ENCODE results near the gene PDE4A. TPM values are rescaled to one million over a fixed set of nuclear protein-coding genes. Genes with fewer than 3 reads are reported as not detected.

The PDE4A gene
- total and polyA plus RNA-seq, 2 of the 13 experiments (the other 11 are each of a cell fraction or from before 2014, with no cell fraction given) = 1.1 to 4.1 TPM

DNA sequence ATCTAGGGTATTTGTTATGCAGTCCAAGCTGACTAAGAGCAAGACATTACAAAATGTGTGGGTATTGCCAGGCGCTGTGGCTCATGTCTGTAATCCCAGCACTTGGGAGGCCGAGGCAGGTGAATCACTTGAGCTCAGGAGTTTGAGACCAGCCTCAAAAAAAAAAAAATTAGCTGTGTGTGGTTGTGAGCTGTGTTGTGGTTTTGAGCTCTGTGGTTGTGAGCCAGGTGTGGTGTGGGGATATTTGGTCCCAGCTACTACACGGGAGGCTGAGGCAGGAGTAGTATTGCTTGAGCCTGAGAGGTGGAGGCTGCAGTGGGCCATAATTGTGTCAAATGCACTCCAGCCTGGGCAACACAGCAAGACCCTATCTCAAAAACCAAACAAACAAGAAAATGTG, 88.4 kb downstream of the PDE4A start:
- Histone ChIP-seq H3K27me3 (ENCODE audit: control insufficient read depth in 1 of 2, insufficient read depth in 2 of 2, low read length in 2 of 2) (peaks cover 0 to 9% of the 10 kb centered on the region in 2 experiments; a peak in 3 of 5 replicates), H3K9me3 (ENCODE audit: low read length) (no peaks in the 10 kb centered on the region), H4K20me1 (ENCODE audit: insufficient read depth, low read length) (no peaks in the 10 kb centered on the region), H3K79me2 (ENCODE audit: insufficient read depth, low read length) (no peaks in the 10 kb centered on the region), H3K9ac (ENCODE audit: insufficient read depth, low read depth, low read length) (no peak overlapping the region), H3K4me2 (ENCODE audit: low read depth, low read length) (no peak overlapping the region), H2AFZ (ENCODE audit: low read length) (no peak overlapping the region), H3K27ac (ENCODE audit: extremely low read length, insufficient read depth, low read length) (no peak overlapping the region), H3K4me1 (ENCODE audit: insufficient read depth, low read length) (peaks cover 48% of the 10 kb centered on the region), H3K36me3 (replicated peaks in 1 of 2; ENCODE audit: control insufficient read depth in 1 of 2, insufficient read depth in 2 of 2, low read length in 2 of 2) (no peaks in the 10 kb centered on the region), H3K4me3 (replicated peaks in 1 of 3; ENCODE audit: insufficient read depth in 1 of 3, low read depth in 2 of 3, low read length in 3 of 3) (no peak overlapping the region)
- CTCF ChIA-PET (ENCODE audit: low intra/inter-chr PET ratio, low total read pairs) = no interaction called here
- POLR2A ChIA-PET = interaction anchor here (1.0 kb wide), 1 partner anchor 24 kb away, joined by 3 read pairs; no protein-coding TSS in a partner anchor
- FAIRE-seq (no peak), ATAC-seq (no peak), DNase-seq (ENCODE audit: low spot score) (no peak)
- 26% methylated on average over 3 of the region's 3 CpGs for WGBS (ENCODE audit: low lambda C conversion rate)
- BruUV-seq (replicated peaks) = no TSS peak
- in situ Hi-C loops (cut with HindIII; ENCODE audit: extremely low pct_ligation_motif_present, low pct_unique_long_range_greater_than_20kb) = no loop called here
- intact Hi-C loops (cut with micrococcal nuclease; ENCODE audit: unreplicated experiment) = no loop called here
- TF ChIP-seq TBX2 (CRISPR knock-in tag; IDR thresholded peaks at IDR 0.05; ENCODE audit: borderline replicate concordance) (no peak), RBAK (CRISPR knock-in tag; IDR thresholded peaks at IDR 0.05) (peak; percentile 24; the same call in 1 of the 2 replicates), ZNF121 (CRISPR knock-in tag; IDR thresholded peaks at IDR 0.05) (peak; percentile 78), ZNF207 (IDR thresholded peaks at IDR 0.05; ENCODE audit: borderline replicate concordance) (no peak)

GRCh38 chr19:10510301-10510802, 90.0 kb downstream of the PDE4A start:
- Histone ChIP-seq H3K4me3 (replicated peaks in 1 of 3; ENCODE audit: insufficient read depth in 1 of 3, low read depth in 2 of 3, low read length in 3 of 3) (peak overlapping the region in 2 of 3 experiments; percentile 41 to 56; a peak in 3 of 6 replicates), H3K36me3 (replicated peaks in 1 of 2; ENCODE audit: control insufficient read depth in 1 of 2, insufficient read depth in 2 of 2, low read length in 2 of 2) (no peaks in the 10 kb centered on the region), H3K9ac (ENCODE audit: insufficient read depth, low read depth, low read length) (0 out of 2 replicates have a peak overlapping the region, but pooled peaks have one; percentile 9), H3K4me1 (ENCODE audit: insufficient read depth, low read length) (peaks cover 49% of the 10 kb centered on the region), H4K20me1 (ENCODE audit: insufficient read depth, low read length) (no peaks in the 10 kb centered on the region), H3K9me3 (ENCODE audit: low read length) (no peaks in the 10 kb centered on the region), H3K27me3 (ENCODE audit: control insufficient read depth in 1 of 2, insufficient read depth in 2 of 2, low read length in 2 of 2) (peaks cover 6 to 26% of the 10 kb centered on the region in 2 experiments; a peak in 3 of 5 replicates), H3K4me2 (ENCODE audit: low read depth, low read length) (peak overlapping the region; percentile 59), H2AFZ (ENCODE audit: low read length) (no peak overlapping the region), H3K27ac (ENCODE audit: extremely low read length, insufficient read depth, low read length) (no peak overlapping the region), H3K79me2 (ENCODE audit: insufficient read depth, low read length) (no peaks in the 10 kb centered on the region)
- in situ Hi-C loops (cut with HindIII; ENCODE audit: extremely low pct_ligation_motif_present, low pct_unique_long_range_greater_than_20kb) = no loop called here
- FAIRE-seq (no peak), DNase-seq (ENCODE audit: low spot score) (peak; percentile 25), ATAC-seq (peak; percentile 51)
- POLR2A ChIA-PET = interaction anchor here (0.7 kb wide), 1 partner anchor 189 kb away, joined by 3 read pairs; no protein-coding TSS in a partner anchor
- no TSS peak for BruUV-seq (replicated peaks)
- intact Hi-C loops (cut with micrococcal nuclease; ENCODE audit: unreplicated experiment) = no loop called here
- CTCF ChIA-PET (ENCODE audit: low intra/inter-chr PET ratio, low total read pairs) = interaction anchor here (1.3 to 1.7 kb wide), 2 partner anchors 71 to 189 kb away, joined by 3 read pairs; no protein-coding TSS in a partner anchor
- 0% methylated on average over 2 of the region's 15 CpGs for WGBS (ENCODE audit: low lambda C conversion rate)
- no peak for TF ChIP-seq SOX5 (CRISPR knock-in tag; IDR thresholded peaks at IDR 0.05; ENCODE audit: borderline replicate concordance)
- no peak for TF ChIP-seq MZF1 (CRISPR knock-in tag; IDR thresholded peaks at IDR 0.05; ENCODE audit: borderline replicate concordance)
- TF ChIP-seq ZNF367 (CRISPR knock-in tag; IDR thresholded peaks at IDR 0.05; ENCODE audit: borderline replicate concordance) = no peak
- 0 out of 2 replicates have a peak, but pooled peaks have one; percentile 31 for TF ChIP-seq ESRRA (CRISPR knock-in tag; IDR thresholded peaks at IDR 0.05; ENCODE audit: low read depth)
- TF ChIP-seq RARA (CRISPR knock-in tag; IDR thresholded peaks at IDR 0.05) = peak; percentile 55
- TF ChIP-seq MYNN (CRISPR knock-in tag; IDR thresholded peaks at IDR 0.05; ENCODE audit: low read depth) = no peak
- peak; percentile 38 for TF ChIP-seq RBM39 (IDR thresholded peaks at IDR 0.05; ENCODE audit: low read depth, low read length, poor library complexity, severe bottlenecking)
- TF ChIP-seq, protein P1, sequence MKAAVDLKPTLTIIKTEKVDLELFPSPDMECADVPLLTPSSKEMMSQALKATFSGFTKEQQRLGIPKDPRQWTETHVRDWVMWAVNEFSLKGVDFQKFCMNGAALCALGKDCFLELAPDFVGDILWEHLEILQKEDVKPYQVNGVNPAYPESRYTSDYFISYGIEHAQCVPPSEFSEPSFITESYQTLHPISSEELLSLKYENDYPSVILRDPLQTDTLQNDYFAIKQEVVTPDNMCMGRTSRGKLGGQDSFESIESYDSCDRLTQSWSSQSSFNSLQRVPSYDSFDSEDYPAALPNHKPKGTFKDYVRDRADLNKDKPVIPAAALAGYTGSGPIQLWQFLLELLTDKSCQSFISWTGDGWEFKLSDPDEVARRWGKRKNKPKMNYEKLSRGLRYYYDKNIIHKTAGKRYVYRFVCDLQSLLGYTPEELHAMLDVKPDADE (CRISPR knock-in tag; IDR thresholded peaks at IDR 0.05) = no peak
- no peak for TF ChIP-seq TGIF2 (CRISPR knock-in tag; IDR thresholded peaks at IDR 0.05)
- TF ChIP-seq ZNF704 (CRISPR knock-in tag; IDR thresholded peaks at IDR 0.05; ENCODE audit: borderline replicate concordance) = no peak
- TF ChIP-seq ZBTB44 (CRISPR knock-in tag; IDR thresholded peaks at IDR 0.05) = no peak
